ENCODE data around the gene PLXNA2. TPM values are rescaled to one million over a fixed set of nuclear protein-coding genes. Genes with fewer than 3 reads are reported as not detected.

Gene PLXNA2
- total and polyA plus RNA-seq, 11 donors, result 9.2 to 28.2 (median 18.0) TPM

DNA sequence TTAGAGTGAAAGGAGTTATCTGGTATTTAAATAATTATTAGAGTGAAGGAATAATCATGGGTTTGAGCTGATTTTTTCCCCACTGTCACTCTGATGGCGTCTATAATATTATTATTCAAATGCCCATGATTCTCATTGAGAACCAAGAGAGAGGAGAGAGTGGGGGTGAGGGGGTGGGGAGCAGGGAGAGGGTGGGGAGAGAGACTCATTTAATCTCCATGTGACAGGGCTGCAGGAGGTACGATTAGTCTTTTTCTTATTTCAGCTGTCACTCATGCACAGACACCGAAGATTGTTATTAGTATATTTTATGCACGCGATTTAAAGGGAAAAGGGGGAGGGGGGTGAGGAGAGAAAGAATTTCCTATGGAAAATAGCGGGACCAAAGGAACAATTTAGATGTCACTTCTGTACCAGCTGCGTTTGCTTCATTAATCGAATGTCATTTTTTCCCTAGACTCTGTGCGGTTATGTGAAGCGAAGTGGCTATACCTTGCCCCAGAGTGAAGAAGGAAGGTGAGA, 19.9 kb downstream of the PLXNA2 start:
- DNase-seq, result no peak
- peaks cover 0 to 8% (median 0%) of the 10 kb centered on the region in 9 donors for H3K36me3 ChIP-seq
- no peak for TF ChIP-seq POLR2A (IDR thresholded peaks at IDR 0.05)
- TF ChIP-seq, protein P1, sequence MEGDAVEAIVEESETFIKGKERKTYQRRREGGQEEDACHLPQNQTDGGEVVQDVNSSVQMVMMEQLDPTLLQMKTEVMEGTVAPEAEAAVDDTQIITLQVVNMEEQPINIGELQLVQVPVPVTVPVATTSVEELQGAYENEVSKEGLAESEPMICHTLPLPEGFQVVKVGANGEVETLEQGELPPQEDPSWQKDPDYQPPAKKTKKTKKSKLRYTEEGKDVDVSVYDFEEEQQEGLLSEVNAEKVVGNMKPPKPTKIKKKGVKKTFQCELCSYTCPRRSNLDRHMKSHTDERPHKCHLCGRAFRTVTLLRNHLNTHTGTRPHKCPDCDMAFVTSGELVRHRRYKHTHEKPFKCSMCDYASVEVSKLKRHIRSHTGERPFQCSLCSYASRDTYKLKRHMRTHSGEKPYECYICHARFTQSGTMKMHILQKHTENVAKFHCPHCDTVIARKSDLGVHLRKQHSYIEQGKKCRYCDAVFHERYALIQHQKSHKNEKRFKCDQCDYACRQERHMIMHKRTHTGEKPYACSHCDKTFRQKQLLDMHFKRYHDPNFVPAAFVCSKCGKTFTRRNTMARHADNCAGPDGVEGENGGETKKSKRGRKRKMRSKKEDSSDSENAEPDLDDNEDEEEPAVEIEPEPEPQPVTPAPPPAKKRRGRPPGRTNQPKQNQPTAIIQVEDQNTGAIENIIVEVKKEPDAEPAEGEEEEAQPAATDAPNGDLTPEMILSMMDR (IDR thresholded peaks at IDR 0.05), result no peak
- ATAC-seq, result no peak
- no peak overlapping the region for H3K4me3 ChIP-seq
- H3K4me1 ChIP-seq, result peaks cover 16 to 91% (median 69%) of the 10 kb centered on the region in 12 donors
- no peaks in the 10 kb centered on the region for H3K27me3 ChIP-seq
- intact Hi-C loops (cut with DNase I), result loop anchor here in 2 of 10 donors (5.0 kb wide), 2 partner anchors 57 to 62 kb away; no protein-coding TSS in a partner anchor
- 87 to 94% (median 90%) methylated on average over 10 of the region's 10 CpGs for WGBS, 4 donors
- no peaks in the 10 kb centered on the region for H3K9me3 ChIP-seq
- no peak overlapping the region for H3K27ac ChIP-seq

- no peak for ATAC-seq
- Histone ChIP-seq H3K4me1 (peaks cover 21 to 91% (median 73%) of the 10 kb centered on the region in 12 donors), H3K27me3 (no peaks in the 10 kb centered on the region), H3K36me3 (peaks cover 0 to 8% (median 0%) of the 10 kb centered on the region in 9 donors), H3K4me3 (no peak overlapping the region), H3K9me3 (no peaks in the 10 kb centered on the region), H3K27ac (peak overlapping the region in 8 of 12 donors; percentile 20 to 92 (median 32))
- 78 to 86% (median 82%) methylated on average over 8 of the region's 8 CpGs for WGBS, 4 donors
- DNase-seq, result no peak
- TF ChIP-seq, protein P1 (IDR thresholded peaks at IDR 0.05), result no peak
- TF ChIP-seq POLR2A (IDR thresholded peaks at IDR 0.05), result no peak
- intact Hi-C loops (cut with DNase I), result loop anchor here in 2 of 10 donors (5.0 kb wide), 2 partner anchors 56 to 61 kb away; no protein-coding TSS in a partner anchor
These were observed 21.0 kb downstream of the PLXNA2 start for GRCh38 chr1:208223136-208223535.

GRCh38 chr1:208222376-208223126, 21.6 kb downstream of the PLXNA2 start:
- peaks cover 0 to 10% (median under 1%) of the 10 kb centered on the region in 9 donors for H3K36me3 ChIP-seq
- no peaks in the 10 kb centered on the region for H3K27me3 ChIP-seq
- WGBS, 4 donors, result 73 to 79% (median 76%) methylated on average over 14 of the region's 14 CpGs
- TF ChIP-seq POLR2A (IDR thresholded peaks at IDR 0.05), result no peak
- TF ChIP-seq, protein P1 (IDR thresholded peaks at IDR 0.05), result no peak
- H3K4me3 ChIP-seq, result no peak overlapping the region
- peak overlapping the region in 8 of 12 donors; percentile 22 to 94 (median 52) for H3K27ac ChIP-seq
- DNase-seq (no peak), ATAC-seq (no peak)
- H3K4me1 ChIP-seq, result peaks cover 21 to 91% (median 73%) of the 10 kb centered on the region in 12 donors
- intact Hi-C loops (cut with DNase I), result loop anchor here in 2 of 10 donors (5.0 kb wide), 2 partner anchors 55 to 60 kb away; no protein-coding TSS in a partner anchor
- no peaks in the 10 kb centered on the region for H3K9me3 ChIP-seq

DNA sequence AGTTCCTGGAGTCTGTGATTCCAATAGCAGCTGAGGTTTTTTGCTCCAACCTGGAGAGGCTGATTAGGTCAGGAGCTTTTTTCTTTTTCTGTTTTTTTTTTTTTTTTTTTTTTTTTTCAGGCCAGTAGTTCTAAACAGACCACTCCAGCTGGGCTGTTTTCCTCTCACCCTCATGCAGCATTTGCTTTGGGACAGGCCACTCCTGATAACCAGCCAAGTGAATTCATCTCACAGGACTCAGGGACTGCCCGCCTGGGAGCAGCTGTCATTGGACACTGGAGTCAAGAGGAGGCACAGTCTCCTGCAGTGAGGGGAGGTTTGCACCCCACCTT, 22.9 kb downstream of the PLXNA2 start:
- TF ChIP-seq, protein P1 (IDR thresholded peaks at IDR 0.05), result no peak
- no peak for TF ChIP-seq POLR2A (IDR thresholded peaks at IDR 0.05)
- no peaks in the 10 kb centered on the region for H3K27me3 ChIP-seq
- H3K36me3 ChIP-seq, result peaks cover 0 to 23% (median 14%) of the 10 kb centered on the region in 9 donors
- DNase-seq (no peak), ATAC-seq (peak in 2 of 4 donors; percentile 38 to 47)
- intact Hi-C loops (cut with DNase I), result loop anchor here in 2 of 10 donors (5.0 kb wide), 2 partner anchors 54 to 59 kb away; no protein-coding TSS in a partner anchor
- H3K27ac ChIP-seq, result peak overlapping the region in 10 of 12 donors; percentile 53 to 94 (median 87)
- no peaks in the 10 kb centered on the region for H3K9me3 ChIP-seq
- WGBS, 4 donors, result 14 to 64% (median 50%) methylated on average over 1 of the region's 1 CpG
- peaks cover 15 to 90% (median 72%) of the 10 kb centered on the region in 12 donors for H3K4me1 ChIP-seq
- no peak overlapping the region for H3K4me3 ChIP-seq
